GM12873 (cell line): ENCODE results near the gene MANBA.

Experiments
- CTCF ChIP-seq: IDR thresholded peaks from 2 replicates; pipeline ENCODE4 v1.5.1; 2012; ENCODE audit warnings: low read depth, mild to moderate bottlenecking, moderate library complexity, low read length, control low read depth; ENCODE audit not compliant: insufficient read depth; ENCODE audit errors: missing control alignments

Gene MANBA

GRCh38 chr4:102693262-102693850 is 67.4 kb downstream of the MANBA start:
- no peak for TF ChIP-seq CTCF

GRCh38 chr4:102692474-102692873 is 68.3 kb downstream of the MANBA start:
- TF ChIP-seq CTCF, result no peak

- TF ChIP-seq CTCF, result no peak
Measured at GRCh38 chr4:102687982-102688433, 72.8 kb downstream of the MANBA start.

GRCh38 chr4:102687373-102687981 is 73.3 kb downstream of the MANBA start:
- no peak for TF ChIP-seq CTCF

GRCh38 chr4:102685768-102686167 is 75.0 kb downstream of the MANBA start:
- TF ChIP-seq CTCF, result no peak

- no peak for TF ChIP-seq CTCF
Measured at GRCh38 chr4:102684610-102685052, 76.1 kb downstream of the MANBA start.

- no peak for TF ChIP-seq CTCF
Measured at GRCh38 chr4:102683881-102684609, 76.7 kb downstream of the MANBA start.
